Stimulated activated effector memory CD8-positive, alpha-beta T cell treated with anti-CD3 and anti-CD28 coated beads, Interleukin-12 subunit alpha, Interleukin-12 subunit beta, amount 100 ng/mL, for 72 hours (primary cell): ENCODE results near the gene PLIN4.
"Not testable (repeated sequence)": the region's sequence is repeated elsewhere in the genome, so short reads cannot be mapped to it uniquely, and the experiment has no call there.

Experiments used
- ATAC-seq: fragments of 150-1000 bp; cut with Tn5 transposase; 2 replicates; pipeline ENCODE4 v1.10.0; 2021
- DNase-seq, 2 donors: peaks; one replicate each; pipeline ENCODE4 v3.0.0; 2021 to 2022; ENCODE audit warnings: low spot score in 2 of 2
- H3K27ac Mint-ChIP-seq: one replicate; pipeline ENCODE4 v1.8.0; 2022; ENCODE audit warnings: mild to moderate bottlenecking, mixed read lengths
- H3K36me3 Mint-ChIP-seq: one replicate; pipeline ENCODE4 v1.8.0; 2022; ENCODE audit warnings: mild to moderate bottlenecking, mixed read lengths
- H3K4me1 Mint-ChIP-seq: one replicate; pipeline ENCODE4 v1.8.0; 2022; ENCODE audit warnings: mixed read lengths
- H3K4me3 Mint-ChIP-seq: one replicate; pipeline ENCODE4 v1.8.0; 2022; ENCODE audit warnings: mild to moderate bottlenecking, mixed read lengths
- H3K9me3 Mint-ChIP-seq: one replicate; pipeline ENCODE4 v1.8.0; 2022; ENCODE audit warnings: mixed read lengths

The PLIN4 gene

GRCh38 chr19:4518345-4519171, at the start of gene PLIN4:
Gene PLIN4 (minus strand): TSS chr19:4518486. CDS start chr19:4518272, 214 bp downstream.
- no peak within 1 kb of the TSS for H3K4me3 Mint-ChIP-seq
- H3K27ac Mint-ChIP-seq: peak within 1 kb of the TSS; percentile 12
- DNase-seq: no peak

GRCh38 chr19:4567584-4568071, 49.3 kb upstream of the PLIN4 start:
- Mint-ChIP-seq H3K4me1 (peaks cover 8% of the 10 kb centered on the region), H3K27ac (peak overlapping the region; percentile 60), H3K4me3 (no peak overlapping the region), H3K9me3 (no peaks in the 10 kb centered on the region), H3K36me3 (no peaks in the 10 kb centered on the region)
- peak; percentile 66 to 88 for DNase-seq
- peak; percentile 77 for ATAC-seq

More at GRCh38 chr19:4518345-4519171, at the start of gene PLIN4:
- Mint-ChIP-seq H3K36me3 (no peaks in the 10 kb centered on the region), H3K4me1 (no peaks in the 10 kb centered on the region), H3K9me3 (no peaks in the 10 kb centered on the region)
- no peak for ATAC-seq

- DNase-seq: no peak
- no peak for ATAC-seq
- no peaks in the 10 kb centered on the region for H3K9me3 Mint-ChIP-seq
- H3K4me1 Mint-ChIP-seq: peaks cover 8% of the 10 kb centered on the region
- H3K4me3 Mint-ChIP-seq: no peak overlapping the region
- H3K36me3 Mint-ChIP-seq: no peaks in the 10 kb centered on the region
- no peak overlapping the region for H3K27ac Mint-ChIP-seq
Observed at GRCh38 chr19:4566402-4567051, 48.2 kb upstream of the PLIN4 start.

- not testable (repeated sequence) for H3K27ac Mint-ChIP-seq, DNase-seq, H3K4me1 Mint-ChIP-seq, H3K9me3 Mint-ChIP-seq, ATAC-seq, H3K4me3 Mint-ChIP-seq, H3K36me3 Mint-ChIP-seq
Observed at GRCh38 chr19:4563562-4563961, 45.3 kb upstream of the PLIN4 start.

GRCh38 chr19:4562085-4562484, 43.8 kb upstream of the PLIN4 start:
- not testable (repeated sequence) for H3K4me3 Mint-ChIP-seq, ATAC-seq, H3K27ac Mint-ChIP-seq, H3K4me1 Mint-ChIP-seq, H3K36me3 Mint-ChIP-seq, DNase-seq, H3K9me3 Mint-ChIP-seq

GRCh38 chr19:4559569-4559968, 41.3 kb upstream of the PLIN4 start, which contains the start of gene SEMA6B:
Gene SEMA6B (minus strand): TSS chr19:4559684. CDS start chr19:4558457, 1,227 bp downstream.
- H3K4me1 Mint-ChIP-seq: peaks cover 5% of the 10 kb centered on the region
- no peak within 1 kb of the TSS for H3K27ac Mint-ChIP-seq
- H3K9me3 Mint-ChIP-seq: no peaks in the 10 kb centered on the region
- DNase-seq (no peak), ATAC-seq (no peak)
- H3K4me3 Mint-ChIP-seq: no peak within 1 kb of the TSS
- H3K36me3 Mint-ChIP-seq: peaks cover 6% of the 10 kb centered on the region

GRCh38 chr19:4557971-4558941, 40.0 kb upstream of the PLIN4 start:
- DNase-seq (peak; percentile 38 to 71), ATAC-seq (no peak)
- Mint-ChIP-seq H3K9me3 (no peaks in the 10 kb centered on the region), H3K4me1 (peaks cover 5% of the 10 kb centered on the region), H3K27ac (no peak overlapping the region), H3K4me3 (no peak overlapping the region), H3K36me3 (peaks cover 6% of the 10 kb centered on the region)

- Mint-ChIP-seq H3K4me3 (no peak overlapping the region), H3K4me1 (peaks cover 5% of the 10 kb centered on the region), H3K27ac (no peak overlapping the region), H3K36me3 (peaks cover 6% of the 10 kb centered on the region), H3K9me3 (peaks cover 4% of the 10 kb centered on the region)
- DNase-seq: peak in 1 of 2 donors; percentile 65
- peak; percentile 31 for ATAC-seq
Observed at GRCh38 chr19:4557144-4557970, 39.1 kb upstream of the PLIN4 start.

- DNase-seq: no peak
- Mint-ChIP-seq H3K9me3 (peaks cover 4% of the 10 kb centered on the region), H3K36me3 (peaks cover 6% of the 10 kb centered on the region), H3K4me1 (peaks cover 5% of the 10 kb centered on the region), H3K4me3 (no peak overlapping the region), H3K27ac (no peak overlapping the region)
- ATAC-seq: no peak
Observed at GRCh38 chr19:4556597-4557127, 38.4 kb upstream of the PLIN4 start.

GRCh38 chr19:4555657-4556561, 37.6 kb upstream of the PLIN4 start:
- H3K36me3 Mint-ChIP-seq: peaks cover 6% of the 10 kb centered on the region
- H3K9me3 Mint-ChIP-seq: peaks cover 4% of the 10 kb centered on the region
- DNase-seq (no peak), ATAC-seq (no peak)
- H3K27ac Mint-ChIP-seq: no peak overlapping the region
- H3K4me3 Mint-ChIP-seq: no peak overlapping the region
- peaks cover 5% of the 10 kb centered on the region for H3K4me1 Mint-ChIP-seq

- Mint-ChIP-seq H3K36me3 (peaks cover 6% of the 10 kb centered on the region), H3K4me3 (no peak overlapping the region), H3K4me1 (peaks cover 5% of the 10 kb centered on the region), H3K9me3 (peaks cover 4% of the 10 kb centered on the region), H3K27ac (no peak overlapping the region)
- no peak for ATAC-seq
- DNase-seq: no peak
Observed at GRCh38 chr19:4554717-4555116, 36.4 kb upstream of the PLIN4 start.

GRCh38 chr19:4553775-4554174, 35.5 kb upstream of the PLIN4 start:
- peaks cover 5% of the 10 kb centered on the region for H3K4me1 Mint-ChIP-seq
- H3K4me3 Mint-ChIP-seq: no peak overlapping the region
- H3K27ac Mint-ChIP-seq: no peak overlapping the region
- no peak for DNase-seq
- H3K36me3 Mint-ChIP-seq: peaks cover 6% of the 10 kb centered on the region
- no peak for ATAC-seq
- peaks cover 4% of the 10 kb centered on the region for H3K9me3 Mint-ChIP-seq

- peaks cover 6% of the 10 kb centered on the region for H3K36me3 Mint-ChIP-seq
- peaks cover 5% of the 10 kb centered on the region for H3K4me1 Mint-ChIP-seq
- ATAC-seq: no peak
- H3K4me3 Mint-ChIP-seq: no peak overlapping the region
- no peak overlapping the region for H3K27ac Mint-ChIP-seq
- peaks cover 4% of the 10 kb centered on the region for H3K9me3 Mint-ChIP-seq
- no peak for DNase-seq
Observed at GRCh38 chr19:4553092-4553695, 34.9 kb upstream of the PLIN4 start.
